Fibroblast of pulmonary artery (primary cell): ENCODE results near the gene KATNIP.

Experiments used
- DNase-seq: peaks from one replicate; pipeline ENCODE4 v3.0.0-alpha.2; 2010; ENCODE audit warnings: low read depth
- H3K4me3 ChIP-seq: replicated peaks from 2 replicates; pipeline ENCODE4 v1.5.1; 2011; ENCODE audit warnings: low read depth, mild to moderate bottlenecking, control low read depth, low read length, moderate library complexity
- TF ChIP-seq, protein P1 (sequence below): IDR thresholded peaks from 2 replicates; pipeline ENCODE4 v1.5.1; 2011; ENCODE audit warnings: mild to moderate bottlenecking, control low read depth, low read length, inconsistent platforms; ENCODE audit errors: missing control alignments

Gene KATNIP

DNA sequence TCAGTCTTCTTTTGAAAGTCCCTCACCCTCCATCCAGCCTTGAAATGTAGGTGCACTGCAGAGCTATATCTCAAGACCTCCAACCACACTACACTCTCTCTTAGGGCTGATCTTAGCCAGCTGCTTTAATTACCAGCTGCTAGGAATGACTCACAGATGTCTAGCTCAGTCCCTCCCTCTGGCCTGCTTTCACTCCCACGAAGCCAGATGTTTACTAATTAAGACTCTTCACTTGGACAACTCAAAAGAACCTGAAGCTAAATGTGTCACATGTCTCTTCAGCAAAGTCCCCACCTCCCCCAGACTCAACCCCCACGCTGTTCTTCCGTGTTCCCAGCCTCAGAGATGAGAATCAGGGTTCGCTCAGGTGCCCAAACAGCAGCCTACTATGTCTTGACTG lies 2.8 kb upstream of the KATNIP start:
- DNase-seq = peak; percentile 71
- H3K4me3 ChIP-seq = no peak overlapping the region

DNA sequence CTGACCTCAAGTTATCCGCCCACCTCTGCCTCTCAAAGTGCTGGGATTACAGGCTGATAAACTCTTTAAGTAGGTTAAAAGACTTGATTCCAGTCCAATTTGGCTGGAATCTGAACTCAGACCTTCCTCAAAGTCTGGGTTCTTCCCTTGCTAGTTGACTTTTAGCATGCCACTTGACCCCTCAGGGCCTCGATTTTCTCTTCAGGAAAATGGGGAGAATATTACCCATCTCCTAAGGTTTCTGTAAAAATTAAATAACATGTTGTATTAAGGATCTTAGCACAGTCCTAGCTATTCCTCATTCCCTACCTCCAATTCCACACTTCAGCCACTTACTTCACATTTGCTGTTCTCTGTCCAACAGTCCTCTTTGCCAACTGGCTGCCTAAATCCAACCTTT lies 2.1 kb upstream of the KATNIP start:
- no peak overlapping the region for H3K4me3 ChIP-seq
- no peak for DNase-seq
- TF ChIP-seq, protein P1, sequence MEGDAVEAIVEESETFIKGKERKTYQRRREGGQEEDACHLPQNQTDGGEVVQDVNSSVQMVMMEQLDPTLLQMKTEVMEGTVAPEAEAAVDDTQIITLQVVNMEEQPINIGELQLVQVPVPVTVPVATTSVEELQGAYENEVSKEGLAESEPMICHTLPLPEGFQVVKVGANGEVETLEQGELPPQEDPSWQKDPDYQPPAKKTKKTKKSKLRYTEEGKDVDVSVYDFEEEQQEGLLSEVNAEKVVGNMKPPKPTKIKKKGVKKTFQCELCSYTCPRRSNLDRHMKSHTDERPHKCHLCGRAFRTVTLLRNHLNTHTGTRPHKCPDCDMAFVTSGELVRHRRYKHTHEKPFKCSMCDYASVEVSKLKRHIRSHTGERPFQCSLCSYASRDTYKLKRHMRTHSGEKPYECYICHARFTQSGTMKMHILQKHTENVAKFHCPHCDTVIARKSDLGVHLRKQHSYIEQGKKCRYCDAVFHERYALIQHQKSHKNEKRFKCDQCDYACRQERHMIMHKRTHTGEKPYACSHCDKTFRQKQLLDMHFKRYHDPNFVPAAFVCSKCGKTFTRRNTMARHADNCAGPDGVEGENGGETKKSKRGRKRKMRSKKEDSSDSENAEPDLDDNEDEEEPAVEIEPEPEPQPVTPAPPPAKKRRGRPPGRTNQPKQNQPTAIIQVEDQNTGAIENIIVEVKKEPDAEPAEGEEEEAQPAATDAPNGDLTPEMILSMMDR = no peak

More for the DNA sequence above, 2.8 kb upstream of the KATNIP start:
- TF ChIP-seq, protein P1 = no peak

DNA sequence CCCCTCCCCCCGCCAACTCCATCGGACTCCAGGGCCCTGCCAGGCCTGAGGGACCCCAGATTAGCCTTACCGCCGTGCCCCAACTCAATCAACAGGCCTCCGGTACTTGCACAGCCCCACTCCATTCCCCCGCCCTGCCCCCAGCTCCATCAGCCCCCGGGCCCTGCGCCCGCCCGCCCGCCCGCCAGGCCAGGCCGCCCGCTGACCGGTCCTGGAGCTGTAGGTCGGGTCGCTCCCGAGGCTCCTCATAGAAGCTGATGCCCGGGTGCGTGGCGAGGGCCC lies 539 bp upstream of the KATNIP start:
- no peak for DNase-seq
- TF ChIP-seq, protein P1 = no peak
- peak overlapping the region; percentile 100 for H3K4me3 ChIP-seq

DNA sequence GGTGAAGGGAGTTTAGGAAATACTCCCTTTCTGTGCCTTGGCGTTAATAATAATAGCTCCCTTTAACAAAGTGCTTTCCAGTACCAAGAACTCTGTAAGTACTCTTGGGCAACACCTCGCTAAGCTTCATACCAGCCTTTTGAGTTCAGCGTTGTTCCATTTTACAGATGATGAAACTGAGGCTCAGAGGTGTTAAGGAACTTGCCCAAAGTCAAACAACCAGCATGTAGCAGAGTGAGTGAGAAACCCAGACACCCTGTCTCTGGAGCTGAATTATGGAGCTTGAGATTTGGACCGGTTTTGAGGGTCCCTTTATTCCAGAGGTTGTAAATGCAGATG lies 607 bp downstream of the KATNIP start:
- no peak for DNase-seq
- TF ChIP-seq, protein P1 = no peak

DNA sequence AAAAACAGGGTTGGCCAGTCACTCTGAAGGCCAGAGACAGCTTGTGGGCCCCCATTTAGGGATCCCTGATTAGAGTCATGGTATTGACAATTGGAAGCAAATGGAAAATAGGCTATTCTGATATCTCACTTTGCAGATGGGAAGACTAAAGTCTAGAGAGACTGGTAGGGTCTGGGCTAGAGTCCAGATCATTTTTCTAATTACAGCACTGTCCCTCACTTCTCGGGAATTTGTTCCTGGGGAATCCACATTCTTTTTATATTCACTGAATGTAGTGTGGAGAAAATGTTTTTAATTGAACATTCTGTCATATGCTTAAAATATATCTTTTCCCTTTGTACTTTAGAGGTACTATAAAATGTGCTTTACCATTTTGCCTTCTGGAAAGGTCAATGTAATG lies 1.1 kb downstream of the KATNIP start:
- DNase-seq = no peak
- TF ChIP-seq, protein P1 = no peak
- H3K4me3 ChIP-seq = peak overlapping the region; percentile 100

More for the DNA sequence above, 607 bp downstream of the KATNIP start:
- H3K4me3 ChIP-seq = peak overlapping the region; percentile 100

DNA sequence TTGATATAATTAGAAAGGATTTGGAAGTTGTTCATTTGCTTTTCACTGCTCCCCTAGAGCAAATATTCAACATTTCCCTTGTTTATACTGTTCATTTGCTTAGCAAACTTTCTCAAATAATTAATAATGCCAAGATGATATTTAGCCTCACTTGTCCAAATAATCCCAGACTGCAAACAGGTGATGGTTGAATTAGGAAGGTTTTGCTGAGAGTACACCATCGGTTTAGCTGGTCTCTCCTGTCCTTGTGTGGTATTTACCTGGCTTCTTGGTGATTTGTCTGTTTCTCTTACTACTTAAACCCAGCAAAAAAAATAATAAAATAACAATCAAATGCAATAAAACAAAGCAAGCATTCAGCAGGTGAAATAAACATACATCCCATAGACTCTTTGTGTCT lies 6.5 kb downstream of the KATNIP start:
- DNase-seq = no peak
- TF ChIP-seq, protein P1 = no peak
- no peak overlapping the region for H3K4me3 ChIP-seq

DNA sequence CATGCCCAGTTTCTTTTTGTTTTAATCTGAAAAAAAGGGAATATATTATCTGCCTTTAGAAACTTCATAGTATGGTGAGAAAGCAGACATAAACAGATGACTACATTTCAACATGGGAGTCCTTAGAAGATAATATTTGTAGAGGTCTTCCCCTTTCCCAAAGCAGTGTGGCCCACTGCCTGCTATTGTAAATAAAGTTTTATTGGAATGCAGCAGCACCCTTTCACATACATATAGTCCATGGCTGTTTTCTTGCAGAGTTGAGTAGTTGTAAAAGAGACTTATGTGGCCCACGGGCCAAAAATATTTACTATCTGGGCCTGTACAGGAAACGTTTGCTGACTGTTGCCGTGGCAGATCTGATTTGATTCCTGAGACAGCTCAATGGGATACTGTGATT lies 8.5 kb downstream of the KATNIP start:
- no peak for DNase-seq
- H3K4me3 ChIP-seq = no peak overlapping the region
- TF ChIP-seq, protein P1 = no peak
